Uterus (tissue), 4 donors: Measurements from ENCODE around the gene DNAJC15. TPM values are rescaled to one million over a fixed set of nuclear protein-coding genes. Genes with fewer than 3 reads are reported as not detected.
"Not testable (repeated sequence)": the region's sequence is repeated elsewhere in the genome, so short reads cannot be mapped to it uniquely, and the experiment has no call there.

Experiments used
- DNase-seq, 2 donors: peaks; one replicate each; pipeline ENCODE4 v3.0.0-alpha.2; 2019 to 2020
- H3K27ac ChIP-seq, 2 donors: fragments of 200-600 bp; sonication (generic); 1 replicate in 1 of 2; 2 replicates in 1 of 2; pipeline ENCODE4 v1.5.1; 2016 to 2018
- H3K27me3 ChIP-seq, 2 donors: fragments of 200-600 bp; sonication (generic); one replicate each; pipeline ENCODE4 v1.5.1; 2018 to 2019; ENCODE audit warnings: control low read depth in 1 of 2
- H3K36me3 ChIP-seq, 2 donors: fragments of 200-600 bp; sonication (generic); one replicate each; pipeline ENCODE4 v1.5.1; 2019; ENCODE audit warnings: control low read depth in 1 of 2
- H3K4me1 ChIP-seq, 2 donors: fragments of 200-600 bp; sonication (generic); one replicate each; pipeline ENCODE4 v1.5.1; 2018 to 2019; ENCODE audit warnings: control low read depth in 1 of 2
- H3K4me3 ChIP-seq, 2 donors: fragments of 200-600 bp; sonication (generic); 1 replicate in 1 of 2; 2 replicates in 1 of 2; pipeline ENCODE4 v1.5.1; 2018 to 2019; ENCODE audit warnings: mild to moderate bottlenecking in 1 of 2
- H3K9me3 ChIP-seq, 2 donors: fragments of 200-600 bp; sonication (generic); one replicate each; pipeline ENCODE4 v1.5.1; 2019; ENCODE audit warnings: control low read depth in 1 of 2
- CTCF ChIP-seq, 4 experiments: fragments of 200-600 bp in 2 of 4; fragments of 450-650 bp in 2 of 4; sonication (generic) in 2 of 4; IDR thresholded peaks; one replicate each; pipeline ENCODE4 v1.5.1; 2016 to 2019; ENCODE audit warnings: antibody characterized with exemption in 4 of 4, mild to moderate bottlenecking in 2 of 4, moderate library complexity in 1 of 4
- POLR2A ChIP-seq, 2 donors: fragments of 450-650 bp; IDR thresholded peaks; one replicate each; pipeline ENCODE4 v1.6.1; 2016; ENCODE audit warnings: antibody characterized with exemption in 2 of 2, mild to moderate bottlenecking in 1 of 2, moderate library complexity in 1 of 2
- intact Hi-C: fragments of 100-400 bp; cut with DNase I; formaldehyde crosslinking; loops from one replicate; pipeline ENCODE4 v1.15.1; 2023; ENCODE audit warnings: low total_unique reads
- total RNA-seq, 4 donors: library from RNA; depleted of rRNA in 3 of 4; stranded (reverse); fragments of >200 nt in 3 of 4; gene quantifications; one replicate each; pipeline versions ENCODE4 v1.1.0 to v1.2.4, GENCODE V29; 2014 to 2023
- donor health status: DM: yes; HTN: yes; CAD: no.

DNAJC15 gene
- total RNA-seq, 4 donors from 2014 or later, result 3.6 to 14.5 (median 6.1) TPM

GRCh38 chr13:43044720-43045301, 21.4 kb downstream of the DNAJC15 start:
- H3K27me3 ChIP-seq, result no peaks in the 10 kb centered on the region
- no peak for TF ChIP-seq CTCF (IDR thresholded peaks at IDR 0.05)
- no peak for TF ChIP-seq POLR2A (IDR thresholded peaks at IDR 0.05)
- no peak overlapping the region for H3K27ac ChIP-seq
- no peaks in the 10 kb centered on the region for H3K9me3 ChIP-seq
- no peaks in the 10 kb centered on the region for H3K36me3 ChIP-seq
- DNase-seq, result no peak
- H3K4me1 ChIP-seq, result no peaks in the 10 kb centered on the region
- H3K4me3 ChIP-seq, result no peak overlapping the region
- intact Hi-C loops, result no loop called here

- H3K4me3 ChIP-seq, H3K27ac ChIP-seq, intact Hi-C loops, H3K27me3 ChIP-seq, H3K4me1 ChIP-seq, DNase-seq, H3K36me3 ChIP-seq, H3K9me3 ChIP-seq: not testable (repeated sequence)
These were observed 22.0 kb downstream of the DNAJC15 start for GRCh38 chr13:43045302-43045773.

- Histone ChIP-seq H3K9me3 (no peaks in the 10 kb centered on the region), H3K27ac (no peak overlapping the region), H3K4me1 (no peaks in the 10 kb centered on the region), H3K4me3 (no peak overlapping the region), H3K27me3 (no peaks in the 10 kb centered on the region), H3K36me3 (no peaks in the 10 kb centered on the region)
- intact Hi-C loops, result no loop called here
- TF ChIP-seq POLR2A (IDR thresholded peaks at IDR 0.05) (no peak), CTCF (IDR thresholded peaks at IDR 0.05) (no peak)
- DNase-seq, result no peak
These were observed 22.9 kb downstream of the DNAJC15 start for GRCh38 chr13:43046259-43046658.

- intact Hi-C loops, result no loop called here
- Histone ChIP-seq H3K27me3 (no peaks in the 10 kb centered on the region), H3K27ac (peak overlapping the region; percentile 89 to 96), H3K9me3 (no peaks in the 10 kb centered on the region), H3K4me1 (no peaks in the 10 kb centered on the region), H3K36me3 (no peaks in the 10 kb centered on the region), H3K4me3 (peak overlapping the region; percentile 29 to 50)
- peak; percentile 46 to 61 for DNase-seq
- no peak for TF ChIP-seq POLR2A (IDR thresholded peaks at IDR 0.05)
- no peak for TF ChIP-seq CTCF (IDR thresholded peaks at IDR 0.05)
These were observed 31.7 kb downstream of the DNAJC15 start for GRCh38 chr13:43054803-43055802.

- H3K36me3 ChIP-seq, result no peaks in the 10 kb centered on the region
- DNase-seq, result no peak
- no peak overlapping the region for H3K27ac ChIP-seq
- intact Hi-C loops, result no loop called here
- TF ChIP-seq POLR2A (IDR thresholded peaks at IDR 0.05) (no peak), CTCF (IDR thresholded peaks at IDR 0.05) (no peak)
- H3K4me3 ChIP-seq, result no peak overlapping the region
- H3K4me1 ChIP-seq, result no peaks in the 10 kb centered on the region
- H3K27me3 ChIP-seq, result no peaks in the 10 kb centered on the region
- H3K9me3 ChIP-seq, result no peaks in the 10 kb centered on the region
These were observed 34.4 kb downstream of the DNAJC15 start for GRCh38 chr13:43057653-43058317.
